ENCODE data around the gene TOM1. TPM values are rescaled to one million over a fixed set of nuclear protein-coding genes. Genes with fewer than 3 reads are reported as not detected.

TOM1 gene
- total RNA-seq, 4 donors from 2014 or later: 127 to 162 (median 143) TPM

- no peak overlapping the region for H3K4me3 ChIP-seq (ENCODE audit: low read depth, poor library complexity, severe bottlenecking)
- no peak for DNase-seq (ENCODE audit: low spot score in 2 of 2)
- intact Hi-C loops (cut with DNase I; ENCODE audit: low total_unique reads): no loop called here
- no peak for TF ChIP-seq CTCF (IDR thresholded peaks at IDR 0.05)
- no peak for TF ChIP-seq POLR2A (IDR thresholded peaks at IDR 0.05)
- WGBS, 2 donors: 79 to 92% methylated on average over 10 to 11 of the region's 11 CpGs
Measured at GRCh38 chr22:35323305-35323704, 23.6 kb downstream of the TOM1 start.

GRCh38 chr22:35324067-35324466, 24.4 kb downstream of the TOM1 start:
- intact Hi-C loops (cut with DNase I; ENCODE audit: low total_unique reads): no loop called here
- WGBS, 2 donors: 73 to 78% methylated on average over 5 of the region's 5 CpGs
- no peak overlapping the region for H3K4me3 ChIP-seq (ENCODE audit: low read depth, poor library complexity, severe bottlenecking)
- TF ChIP-seq CTCF (IDR thresholded peaks at IDR 0.05): no peak
- TF ChIP-seq POLR2A (IDR thresholded peaks at IDR 0.05): no peak
- no peak for DNase-seq (ENCODE audit: low spot score in 2 of 2)

- 95 to 96% methylated on average over 4 of the region's 4 CpGs for WGBS, 2 donors
- TF ChIP-seq POLR2A (IDR thresholded peaks at IDR 0.05) (no peak), CTCF (IDR thresholded peaks at IDR 0.05) (no peak)
- H3K4me3 ChIP-seq (ENCODE audit: low read depth, poor library complexity, severe bottlenecking): no peak overlapping the region
- intact Hi-C loops (cut with DNase I; ENCODE audit: low total_unique reads): no loop called here
- DNase-seq (ENCODE audit: low spot score in 2 of 2): no peak
Measured at GRCh38 chr22:35324762-35325161, 25.1 kb downstream of the TOM1 start.

GRCh38 chr22:35325209-35325608, 25.5 kb downstream of the TOM1 start:
- H3K4me3 ChIP-seq (ENCODE audit: low read depth, poor library complexity, severe bottlenecking): no peak overlapping the region
- intact Hi-C loops (cut with DNase I; ENCODE audit: low total_unique reads): no loop called here
- WGBS, 2 donors: 91 to 97% methylated on average over 5 of the region's 5 CpGs
- DNase-seq (ENCODE audit: low spot score in 2 of 2): no peak
- TF ChIP-seq POLR2A (IDR thresholded peaks at IDR 0.05) (no peak), CTCF (IDR thresholded peaks at IDR 0.05) (no peak)

GRCh38 chr22:35326854-35327562, 27.3 kb downstream of the TOM1 start:
- WGBS, 2 donors: 93 to 95% methylated on average over 17 of the region's 17 CpGs
- DNase-seq (ENCODE audit: low spot score in 2 of 2): no peak
- no peak overlapping the region for H3K4me3 ChIP-seq (ENCODE audit: low read depth, poor library complexity, severe bottlenecking)
- TF ChIP-seq POLR2A (IDR thresholded peaks at IDR 0.05): no peak
- TF ChIP-seq CTCF (IDR thresholded peaks at IDR 0.05): no peak
- intact Hi-C loops (cut with DNase I; ENCODE audit: low total_unique reads): no loop called here
